Stimulated activated CD8-positive, alpha-beta memory T cell treated with anti-CD3 and anti-CD28 coated beads, Interleukin-7, amount 100 ng/mL, for 48 hours (primary cell): ENCODE measurements around the gene TSLP.

Experiments used
- DNase-seq, 2 donors: peaks; one replicate each; pipeline ENCODE4 v3.0.0-alpha.2; 2020; ENCODE audit warnings: low read depth in 1 of 2; ENCODE audit errors: extremely low read depth in 1 of 2

The TSLP gene

DNA sequence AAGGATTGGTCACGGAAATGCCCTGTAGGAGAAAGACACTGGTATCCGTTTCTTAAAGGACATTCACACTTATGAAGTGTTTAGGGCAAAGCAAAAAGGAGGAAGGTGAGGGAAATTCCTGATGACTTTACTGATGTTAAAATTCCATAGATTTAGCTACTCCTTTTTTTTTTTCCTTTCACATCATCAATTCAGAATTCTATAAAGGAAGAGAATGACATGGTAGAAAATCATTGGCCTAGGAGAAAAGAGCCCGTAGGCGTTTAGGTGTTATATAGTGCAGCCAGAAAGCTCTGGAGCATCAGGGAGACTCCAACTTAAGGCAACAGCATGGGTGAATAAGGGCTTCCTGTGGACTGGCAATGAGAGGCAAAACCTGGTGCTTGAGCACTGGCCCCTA is at the start of gene TSLP:
Gene TSLP (plus strand): TSS at position 301 of the 400 bp plus-strand sequence. CDS start 178 bp downstream, outside the sequence.
- no peak for DNase-seq

DNA sequence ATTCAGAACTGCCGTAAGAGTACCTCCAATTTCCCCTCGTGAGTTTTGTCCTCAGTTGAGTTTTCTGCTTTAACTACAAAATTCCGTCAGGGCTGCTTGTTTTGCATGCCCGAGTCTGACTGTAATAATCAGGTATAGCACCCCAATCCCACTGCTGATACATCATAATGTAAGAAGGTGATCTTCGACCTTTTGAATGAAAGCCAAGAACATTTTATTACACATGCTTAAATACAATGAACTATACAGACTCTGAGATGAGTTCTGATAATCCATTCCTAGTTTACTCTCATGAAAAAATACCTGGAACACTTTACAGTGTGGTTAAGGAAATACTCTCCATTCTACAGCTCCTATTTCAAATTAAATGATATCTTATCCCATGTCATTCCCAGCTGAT is 49.2 kb upstream of the TSLP start:
- no peak for DNase-seq

DNA sequence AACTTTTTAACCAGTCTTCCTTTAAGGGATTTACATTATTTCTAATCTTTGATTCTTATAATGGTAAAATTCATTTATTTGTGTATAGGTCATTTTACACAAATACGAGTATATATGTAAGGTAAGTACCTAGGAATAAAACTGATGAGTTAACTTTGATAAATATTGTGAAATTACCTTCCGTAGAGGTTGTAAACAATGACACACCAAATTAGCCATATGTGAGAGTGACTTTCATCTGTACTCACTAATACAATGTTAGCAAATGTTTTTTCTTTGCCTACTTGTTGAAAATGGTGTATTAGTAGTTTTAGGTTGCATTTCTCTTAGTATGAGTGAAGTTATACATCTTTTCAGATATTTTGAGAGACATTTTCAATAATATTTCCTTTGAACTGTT is 42.6 kb upstream of the TSLP start:
- DNase-seq, result no peak

DNA sequence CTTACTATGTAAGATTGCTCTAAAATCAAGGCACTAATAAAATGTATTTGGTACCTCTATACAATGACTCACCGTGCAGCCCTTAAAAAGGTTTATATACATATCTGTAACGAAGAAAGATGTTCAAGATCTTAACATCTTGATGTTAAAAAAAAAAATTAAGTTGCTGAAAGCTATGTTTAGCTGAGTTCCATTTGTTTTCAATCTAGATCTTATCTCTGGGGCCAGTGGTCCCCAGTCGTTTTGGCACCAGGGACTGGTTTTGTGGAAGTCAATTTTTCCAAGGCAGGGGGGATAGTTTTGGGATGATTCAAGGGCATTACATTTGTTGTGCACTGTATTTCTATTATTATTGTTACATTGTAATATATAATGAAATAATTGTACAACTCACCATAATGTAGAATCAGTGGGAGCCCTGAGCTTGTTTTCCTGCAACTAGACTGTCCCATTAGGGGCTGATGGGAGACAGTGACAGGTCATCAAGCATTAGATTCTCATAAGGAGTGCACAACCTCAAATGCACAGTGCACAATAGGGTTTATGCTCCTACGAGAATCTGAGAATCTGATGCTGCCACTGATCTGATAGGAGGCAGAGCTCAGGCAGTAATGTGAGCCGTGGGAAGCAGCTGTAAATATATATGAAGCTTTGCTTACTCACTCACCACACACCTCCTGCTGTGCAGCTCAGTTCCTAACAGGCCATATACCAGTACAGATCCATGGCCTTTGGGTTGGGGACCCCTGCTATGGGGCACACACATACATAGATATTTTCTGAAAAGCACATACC is 27.6 kb upstream of the TSLP start:
- no peak for DNase-seq

DNA sequence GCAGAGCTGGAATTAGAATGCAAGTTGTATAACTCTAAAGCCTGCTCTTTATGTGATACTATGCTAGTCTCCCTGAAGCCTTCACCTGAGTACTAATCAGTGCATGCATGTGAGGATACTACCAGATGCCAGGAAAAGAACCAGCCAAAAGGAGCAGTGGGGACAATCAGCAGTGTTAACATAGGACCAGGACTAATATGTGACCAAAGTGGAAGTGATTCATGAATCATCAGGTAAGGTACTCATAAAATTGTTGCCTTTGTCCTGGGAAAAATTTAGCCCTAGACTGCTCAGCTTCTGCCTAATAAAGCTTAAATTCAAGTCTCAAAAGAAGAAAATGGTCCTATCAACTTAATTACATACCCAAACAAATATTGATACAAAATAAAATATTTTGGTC is 13.4 kb upstream of the TSLP start:
- no peak for DNase-seq

DNA sequence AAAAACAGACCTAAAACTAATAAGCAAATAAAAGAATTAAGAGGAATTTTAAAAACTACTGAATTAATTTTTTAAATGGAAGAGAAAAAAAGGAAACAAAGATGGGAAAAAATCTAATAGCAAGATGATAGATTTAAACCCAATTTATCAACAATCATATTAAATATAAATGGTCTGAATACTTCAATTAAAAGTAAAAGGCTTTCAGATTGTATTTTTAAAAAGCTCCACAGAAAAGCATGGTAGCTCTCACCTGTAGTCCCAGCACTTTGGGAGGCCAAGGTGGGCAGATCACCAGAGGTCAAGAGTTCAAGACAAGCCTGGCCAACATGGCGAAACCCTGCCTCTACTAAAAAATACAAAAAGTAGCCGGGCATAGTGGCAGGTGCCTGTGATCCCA is 11.3 kb upstream of the TSLP start:
- no peak for DNase-seq

DNA sequence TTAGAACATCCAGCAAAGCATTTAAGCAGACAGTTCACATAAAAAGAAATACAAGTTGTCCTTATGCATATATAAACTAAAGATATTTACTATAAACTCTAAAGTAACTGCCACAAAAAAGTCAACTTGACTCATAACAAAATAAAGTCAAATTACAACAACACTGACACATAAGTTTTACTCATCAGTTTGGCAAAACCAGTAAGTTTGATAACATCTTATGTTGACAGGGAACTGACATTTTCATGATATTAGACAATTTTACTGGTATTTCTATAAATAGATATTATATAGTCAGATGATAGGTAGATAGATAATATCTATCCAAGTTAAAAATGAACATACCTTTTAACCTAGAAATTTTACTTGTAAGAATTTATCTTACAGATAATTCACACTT is 9.9 kb upstream of the TSLP start:
- no peak for DNase-seq

DNA sequence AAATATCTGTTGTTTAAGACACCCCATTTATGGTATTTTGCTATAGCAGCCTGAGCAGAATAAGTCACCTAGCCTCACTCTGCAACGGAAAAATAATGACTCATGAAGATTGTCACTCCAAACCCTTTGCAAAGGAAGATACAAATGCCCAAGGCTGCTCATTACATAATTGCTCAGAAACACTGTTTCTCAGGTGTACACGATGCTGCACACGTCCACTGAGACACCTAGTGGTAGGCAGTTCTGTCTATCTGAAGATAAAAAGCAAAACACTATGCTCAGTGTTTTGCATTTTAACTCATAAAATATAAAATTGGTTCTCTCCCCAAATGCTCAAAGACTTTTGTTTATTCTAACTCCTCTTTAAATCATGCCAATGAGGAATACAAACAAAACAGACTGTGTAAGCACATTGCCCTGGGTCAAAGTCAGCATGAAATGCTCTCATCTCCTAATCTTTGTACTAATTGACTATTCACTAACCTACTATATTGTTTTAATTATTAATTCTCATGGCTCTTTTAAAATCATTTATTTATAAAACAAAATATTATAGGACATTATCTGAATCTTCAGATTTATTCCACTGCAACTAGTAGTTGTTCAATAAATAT is 7.7 kb upstream of the TSLP start:
- no peak for DNase-seq

DNA sequence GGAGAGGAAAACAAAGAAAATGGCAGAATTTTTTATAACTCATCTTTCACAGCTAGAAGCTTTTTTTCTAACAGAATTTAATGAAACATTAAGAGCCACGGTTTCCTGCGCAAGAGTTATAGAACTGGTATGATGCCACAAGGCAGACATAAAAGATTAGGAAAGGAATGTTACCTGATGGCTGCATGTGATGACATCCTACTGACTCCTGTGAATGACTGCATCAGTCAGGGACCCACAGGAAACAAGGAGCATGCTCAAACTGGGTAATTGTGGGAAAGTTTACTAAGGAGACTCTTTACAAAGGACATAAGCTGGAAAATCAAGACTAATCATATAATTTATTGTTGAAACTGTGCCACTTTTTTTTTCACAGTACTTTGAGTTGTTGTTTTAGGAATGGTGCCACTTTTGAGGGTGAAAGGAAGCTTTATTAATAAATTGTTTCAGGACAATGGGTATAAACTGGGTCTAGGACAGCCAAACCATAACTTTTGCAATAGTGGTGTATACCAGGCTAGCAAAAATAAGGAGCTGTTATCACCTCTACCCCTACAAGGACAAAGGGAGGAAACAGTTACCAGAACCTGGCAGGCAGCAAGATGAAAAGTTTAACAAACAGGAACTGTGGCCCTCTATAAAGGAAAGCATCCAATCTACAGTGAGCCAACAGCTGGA is 5.1 kb upstream of the TSLP start:
- no peak for DNase-seq

DNA sequence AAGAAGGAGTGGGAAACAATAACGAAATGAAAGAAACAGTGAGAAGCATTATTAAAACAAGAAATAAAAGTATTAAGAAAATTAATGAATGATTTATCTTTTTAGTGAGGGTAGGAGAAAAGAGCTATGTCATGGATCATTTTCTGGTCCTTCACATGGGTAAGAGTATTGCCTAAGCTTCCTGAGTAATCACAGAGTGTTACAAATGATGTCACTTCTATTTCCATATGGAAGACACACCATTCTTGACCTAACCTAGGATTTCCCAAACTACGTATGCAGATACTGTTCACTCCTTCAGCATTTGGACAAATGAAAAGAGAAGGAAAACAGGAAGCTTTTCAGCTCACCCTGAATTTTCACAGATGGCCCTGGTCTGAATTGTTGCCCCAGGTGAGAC is 3.3 kb upstream of the TSLP start:
- no peak for DNase-seq

DNA sequence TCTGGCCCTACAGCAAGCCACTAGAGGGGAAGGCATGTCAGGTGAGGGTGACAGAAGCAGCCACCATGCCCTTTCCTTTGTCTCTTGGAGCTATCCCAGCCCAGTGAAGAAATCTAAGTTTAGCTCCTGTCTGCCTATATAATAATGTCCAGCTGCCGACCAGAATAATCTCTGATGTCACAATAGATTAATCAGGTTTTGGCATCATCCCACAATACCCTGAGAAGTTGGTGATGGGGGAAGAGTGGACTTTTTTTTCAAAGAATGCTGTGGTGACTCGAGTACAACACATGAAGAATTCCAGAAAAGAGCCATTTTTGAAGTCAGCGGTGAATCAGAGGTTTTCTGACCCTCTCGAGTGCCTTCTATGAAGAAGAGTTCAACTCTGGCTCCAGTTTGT is 1.7 kb upstream of the TSLP start:
- DNase-seq, result no peak

DNA sequence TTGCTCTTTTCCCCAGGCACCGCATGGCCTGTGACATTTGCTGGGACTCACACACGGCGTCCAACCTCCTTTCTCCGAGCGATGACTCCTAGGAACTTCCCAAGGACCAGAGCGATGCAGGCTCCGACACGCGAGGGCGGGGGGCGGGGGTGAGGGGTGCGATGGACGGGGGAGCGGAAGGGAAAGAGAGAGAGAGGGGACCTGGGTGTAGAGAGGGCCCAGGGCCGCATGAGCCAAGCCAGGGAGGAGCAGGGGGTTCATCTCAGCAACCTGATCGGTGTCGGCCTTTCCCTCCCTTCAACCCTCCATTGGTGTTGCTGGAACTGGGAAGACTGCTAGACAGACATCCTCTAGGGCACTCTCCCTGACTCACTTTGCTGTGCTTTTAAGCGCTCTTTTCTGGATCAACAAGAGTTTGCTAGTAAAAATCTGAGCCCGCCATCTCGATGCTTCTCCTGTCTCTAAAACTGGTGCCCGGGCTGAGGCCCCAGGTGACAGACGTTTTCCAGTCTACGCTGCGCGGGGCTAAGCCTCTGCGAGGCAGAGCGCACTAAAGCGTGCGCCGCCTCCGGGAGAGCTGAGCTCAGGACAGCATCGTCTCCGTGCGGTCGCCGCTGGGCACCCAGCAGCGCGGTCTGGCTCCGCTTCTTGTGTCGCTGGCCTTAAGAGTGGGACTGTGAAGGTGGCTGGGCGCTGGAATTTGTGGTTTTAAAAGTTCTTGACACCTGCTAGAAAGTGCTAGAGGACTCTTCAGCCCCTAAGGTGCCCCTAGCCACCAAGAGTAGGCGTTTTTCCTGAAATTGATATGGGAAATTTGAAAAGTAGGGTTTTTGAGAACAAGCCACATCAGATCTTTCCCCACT is 1.0 kb upstream of the TSLP start:
- no peak for DNase-seq

DNA sequence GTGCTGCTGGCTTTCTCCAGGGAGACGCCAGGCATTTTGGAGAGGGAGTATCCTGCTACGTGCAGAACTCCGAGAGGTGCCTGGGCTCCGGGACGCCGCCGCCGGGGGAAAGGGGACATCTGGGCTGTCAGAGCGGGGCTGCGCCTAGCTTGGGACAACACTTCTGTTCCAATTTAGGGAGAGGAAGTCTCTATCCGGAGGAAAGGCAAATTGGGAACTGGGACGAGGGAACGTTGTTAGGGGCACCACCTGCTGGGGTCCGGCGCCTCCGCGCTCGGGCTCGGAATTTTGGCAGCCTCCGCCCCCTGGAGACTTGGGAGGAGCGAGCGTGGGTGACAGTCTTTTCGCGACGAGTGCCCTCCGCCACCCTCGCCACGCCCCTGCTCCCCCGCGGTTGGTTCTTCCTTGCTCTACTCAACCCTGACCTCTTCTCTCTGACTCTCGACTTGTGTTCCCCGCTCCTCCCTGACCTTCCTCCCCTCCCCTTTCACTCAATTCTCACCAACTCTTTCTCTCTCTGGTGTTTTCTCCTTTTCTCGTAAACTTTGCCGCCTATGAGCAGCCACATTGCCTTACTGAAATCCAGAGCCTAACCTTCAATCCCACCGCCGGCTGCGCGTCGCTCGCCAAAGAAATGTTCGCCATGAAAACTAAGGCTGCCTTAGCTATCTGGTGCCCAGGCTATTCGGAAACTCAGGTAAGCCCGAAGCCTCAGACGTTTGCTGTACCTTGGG is 1.6 kb downstream of the TSLP start:
- DNase-seq, result peak in 1 of 2 donors; percentile 65

DNA sequence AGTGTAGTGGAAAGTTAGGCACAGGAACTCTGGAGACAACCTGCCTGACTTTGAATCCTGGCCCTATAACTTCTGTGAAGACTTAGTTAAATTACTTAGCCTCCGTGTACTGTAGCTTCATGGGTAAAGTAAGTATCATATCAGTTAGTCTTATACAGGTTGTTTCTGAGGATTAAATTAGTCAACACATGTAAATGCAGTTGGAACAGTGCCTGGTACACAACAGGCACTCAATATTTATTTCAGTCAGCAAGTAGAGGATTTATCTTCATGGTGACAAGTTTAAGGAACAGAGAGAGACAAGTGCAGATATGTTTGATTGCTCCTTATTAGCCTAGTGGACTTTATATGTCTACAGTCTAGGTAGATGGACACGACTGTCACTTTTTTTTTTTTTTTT is 2.7 kb downstream of the TSLP start:
- DNase-seq, result no peak

DNA sequence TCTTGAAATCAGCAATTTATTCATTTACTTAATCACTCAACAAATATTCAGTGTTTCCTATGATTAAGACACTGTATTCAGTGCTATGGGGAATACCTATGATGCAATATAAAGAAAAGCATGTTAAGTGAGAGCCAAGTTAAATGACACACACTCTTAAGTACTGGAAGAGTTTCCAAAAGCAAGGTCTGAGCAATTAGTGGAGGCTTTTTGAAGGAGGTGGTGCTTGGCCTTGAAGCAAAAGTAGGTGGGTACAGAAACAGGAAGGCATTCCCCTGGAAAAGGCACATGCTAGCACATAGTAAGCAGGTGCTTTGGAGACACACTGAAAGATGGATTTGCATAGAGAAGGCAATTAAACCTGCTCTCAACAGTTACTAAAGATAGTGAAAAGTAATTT is 4.0 kb downstream of the TSLP start:
- no peak for DNase-seq

DNA sequence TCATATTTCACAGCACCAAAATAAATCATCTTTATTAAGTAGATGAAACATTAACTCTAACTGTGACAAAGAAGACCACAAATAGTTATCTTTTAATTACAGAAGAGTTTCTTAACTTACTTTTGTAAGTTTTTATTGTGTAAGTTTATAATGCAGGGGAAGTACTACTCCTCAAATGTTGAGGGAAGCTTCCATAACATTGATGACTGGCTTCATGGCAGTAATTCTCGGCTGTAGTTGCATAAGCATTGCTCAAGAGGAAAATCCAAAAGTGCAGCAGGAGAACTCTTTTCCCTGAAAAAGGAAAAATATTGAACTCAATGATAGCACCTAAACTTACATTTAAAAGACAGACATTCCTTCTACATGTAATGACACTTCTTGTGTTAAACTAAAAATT is 4.6 kb downstream of the TSLP start:
- DNase-seq, result no peak

DNA sequence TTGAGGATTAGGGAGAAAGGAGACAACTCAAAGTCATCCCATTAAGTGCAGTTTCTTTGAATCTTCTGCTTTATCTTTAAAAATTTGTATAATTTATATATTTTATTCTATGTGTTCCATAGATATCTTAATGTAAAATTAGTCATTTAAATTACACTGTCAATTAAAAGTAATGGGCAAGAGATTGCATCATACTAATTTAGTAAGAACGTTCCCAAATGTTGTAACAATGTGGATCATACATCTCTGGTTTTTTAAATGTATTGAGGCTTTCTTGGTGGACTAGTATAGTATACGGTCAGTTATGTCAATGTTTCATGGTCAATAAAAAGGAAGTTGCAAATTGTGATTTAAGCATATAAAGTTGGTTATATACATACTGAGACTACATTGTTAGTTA is 6.2 kb downstream of the TSLP start:
- DNase-seq, result no peak

DNA sequence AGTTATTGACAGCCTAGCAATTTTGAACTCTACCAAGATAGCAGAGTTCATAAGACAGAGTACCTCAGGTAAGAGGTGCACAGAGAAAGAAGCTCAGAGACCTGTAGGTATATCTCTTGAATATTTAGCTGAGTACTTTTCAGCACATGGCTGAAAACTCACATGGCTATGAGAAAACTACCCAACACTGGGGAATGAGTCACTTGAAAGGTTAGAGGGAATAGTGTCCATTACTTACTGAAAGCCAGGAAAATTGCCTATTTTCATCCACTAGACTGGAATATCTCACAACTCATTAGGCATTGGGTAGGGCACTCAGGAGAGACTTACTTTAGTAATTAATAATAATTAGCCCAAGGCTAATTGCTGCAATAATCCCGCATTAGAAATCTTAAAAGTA is 8.3 kb downstream of the TSLP start:
- DNase-seq, result no peak

DNA sequence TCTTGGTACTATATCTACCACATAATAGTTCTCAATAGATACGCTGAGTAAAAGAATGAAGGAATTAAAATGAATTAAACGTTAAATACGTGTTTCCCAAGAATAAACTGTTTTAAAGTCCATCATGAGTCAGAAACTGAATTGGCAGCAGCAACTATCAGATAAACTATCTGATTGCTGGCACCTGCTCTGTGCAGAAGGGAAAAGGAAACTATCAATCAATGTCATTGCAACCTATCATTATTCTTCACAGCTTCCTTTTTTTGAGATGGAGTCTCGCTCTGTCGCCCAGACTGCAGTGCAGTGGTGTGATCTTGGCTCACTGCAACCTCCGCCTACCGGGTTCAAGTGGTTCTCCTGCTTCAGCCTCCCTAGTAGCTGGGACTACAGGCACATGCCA is 11.8 kb downstream of the TSLP start:
- DNase-seq, result no peak

DNA sequence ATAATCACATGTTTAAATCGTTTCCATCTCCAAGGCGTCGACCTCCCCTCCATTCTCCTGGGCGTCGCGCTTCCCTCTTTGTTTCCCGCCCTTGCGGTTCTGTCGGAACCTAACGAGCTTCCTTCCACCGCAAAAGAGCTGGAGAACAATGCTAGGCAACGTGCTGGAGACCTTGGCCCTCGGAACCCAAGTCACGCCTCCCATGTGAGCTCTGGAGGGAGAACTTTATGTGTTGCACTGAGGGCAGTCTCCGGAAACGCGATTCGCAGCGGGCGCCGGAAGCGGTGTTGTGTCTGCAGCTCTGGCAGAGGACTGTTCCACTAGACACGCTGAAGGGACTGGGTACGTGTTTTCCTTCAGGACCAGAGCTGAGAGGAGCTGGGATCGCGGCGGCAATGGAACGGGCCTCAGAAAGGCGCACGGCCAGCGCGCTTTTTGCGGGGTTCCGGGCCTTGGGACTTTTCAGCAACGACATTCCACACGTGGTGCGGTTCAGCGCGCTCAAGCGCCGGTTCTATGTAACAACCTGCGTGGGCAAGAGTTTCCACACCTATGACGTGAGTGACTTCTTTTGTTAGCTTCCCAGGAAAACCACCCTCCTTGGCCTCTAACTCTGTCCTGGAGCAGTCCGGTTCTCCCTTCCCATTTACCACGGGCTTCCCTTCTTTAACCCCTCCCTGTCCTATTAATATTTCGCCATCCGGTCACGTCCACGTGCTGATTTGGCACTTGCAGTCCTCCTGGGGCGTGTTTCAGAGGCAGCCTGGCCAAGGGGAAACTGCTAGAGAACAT is 20.7 kb downstream of the TSLP start, which contains the start of gene WDR36:
Gene WDR36 (plus strand): TSS at position 287 of the 792 bp plus-strand sequence. CDS start 109 bp downstream, at position 396.
- peak; percentile 72 to 83 for DNase-seq
